Muscle of back (tissue), 13 donors: ENCODE results near the gene ZCWPW2. TPM values are rescaled to one million over a fixed set of nuclear protein-coding genes. Genes with fewer than 3 reads are reported as not detected.

Source experiments
- DNase-seq, 3 donors: peaks; one replicate each; pipeline versions ENCODE4 v3.0.0 to v3.0.0-alpha.2; 2013
- long read RNA-seq, 9 donors: transcript quantifications; one replicate each; lab custom pipeline, GENCODE V29; 2026
- polyA plus RNA-seq, 10 donors: library from polyadenylated mRNA; unstranded; fragments of 120-200 nt; gene quantifications; one replicate each; pipeline ENCODE4 v1.2.1, GENCODE V29; 2013; ENCODE audit not compliant: insufficient read length in 10 of 10

The ZCWPW2 gene, protein sequence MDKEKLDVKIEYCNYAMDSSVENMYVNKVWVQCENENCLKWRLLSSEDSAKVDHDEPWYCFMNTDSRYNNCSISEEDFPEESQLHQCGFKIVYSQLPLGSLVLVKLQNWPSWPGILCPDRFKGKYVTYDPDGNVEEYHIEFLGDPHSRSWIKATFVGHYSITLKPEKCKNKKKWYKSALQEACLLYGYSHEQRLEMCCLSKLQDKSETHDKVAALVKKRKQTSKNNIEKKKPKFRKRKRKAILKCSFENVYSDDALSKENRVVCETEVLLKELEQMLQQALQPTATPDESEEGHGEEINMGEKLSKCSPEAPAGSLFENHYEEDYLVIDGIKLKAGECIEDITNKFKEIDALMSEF
- 1 to 10 TPM; 1.4 to 2.6 (median 2.1) TPM for polyA plus RNA-seq
- long read RNA-seq, donor 1, result 0 reads
- long read RNA-seq, donor 2, result 0 reads
- long read RNA-seq, donor 3, result 0 reads
- long read RNA-seq, donor 4, result 0 reads
- long read RNA-seq, donor 5, result 0 reads
- long read RNA-seq, donor 6, result 0 reads
- long read RNA-seq, donor 7, result 0 reads
- long read RNA-seq, donor 8, result 0 reads
- long read RNA-seq, donor 9, result 0 reads

DNA sequence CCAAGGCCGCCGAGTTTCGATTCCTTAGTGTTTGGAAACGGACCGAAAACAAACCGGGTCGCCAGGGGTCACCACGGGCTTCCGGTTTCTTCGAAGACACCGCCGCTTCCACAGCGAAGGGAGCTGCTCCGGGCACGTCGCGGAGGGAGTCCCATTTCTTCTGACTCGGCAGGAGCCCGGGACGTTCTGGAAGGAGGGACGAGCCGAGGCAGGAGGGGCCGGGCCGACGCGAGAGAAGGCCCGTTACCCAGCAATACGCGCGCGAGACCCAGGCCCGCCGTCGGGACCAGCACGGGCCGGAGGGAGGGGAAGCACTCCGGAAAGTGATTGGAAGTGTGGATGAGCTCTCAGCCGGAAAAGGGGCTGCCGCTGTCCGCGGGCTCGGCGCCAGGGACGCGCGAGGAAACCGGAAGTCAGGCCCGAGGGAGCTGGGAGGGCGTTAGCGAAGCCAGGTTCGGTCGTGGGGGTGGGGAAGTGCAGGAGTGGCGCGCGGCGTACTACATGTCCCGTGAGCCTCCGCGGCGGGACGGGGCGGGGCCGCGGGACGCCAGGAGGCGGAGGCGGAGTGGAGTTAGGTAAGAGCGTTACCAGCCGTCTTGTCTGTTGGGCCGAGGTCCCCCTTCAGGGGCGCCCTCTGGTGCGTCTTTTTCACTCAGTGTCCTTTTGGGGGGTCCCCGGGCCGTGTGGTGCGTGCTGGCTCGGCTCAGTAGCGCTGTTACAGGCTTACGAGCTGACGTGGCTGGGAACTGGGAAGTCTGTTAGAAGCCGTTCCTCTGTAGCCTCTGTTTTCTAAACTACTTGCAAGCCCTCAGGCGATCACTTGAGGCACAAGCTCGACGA, at the start of gene ZCWPW2, which contains the start of gene AZI2:
ZCWPW2 (plus strand) TSS at position 93 of the 840 bp plus-strand sequence. CDS start 64,348 bp downstream, outside the sequence.
AZI2 (minus strand) TSS at position 196 of the 840 bp plus-strand sequence. CDS start 8,207 bp downstream, outside the sequence.
- DNase-seq, result peak; percentile 96 to 99 (median 98)

DNA sequence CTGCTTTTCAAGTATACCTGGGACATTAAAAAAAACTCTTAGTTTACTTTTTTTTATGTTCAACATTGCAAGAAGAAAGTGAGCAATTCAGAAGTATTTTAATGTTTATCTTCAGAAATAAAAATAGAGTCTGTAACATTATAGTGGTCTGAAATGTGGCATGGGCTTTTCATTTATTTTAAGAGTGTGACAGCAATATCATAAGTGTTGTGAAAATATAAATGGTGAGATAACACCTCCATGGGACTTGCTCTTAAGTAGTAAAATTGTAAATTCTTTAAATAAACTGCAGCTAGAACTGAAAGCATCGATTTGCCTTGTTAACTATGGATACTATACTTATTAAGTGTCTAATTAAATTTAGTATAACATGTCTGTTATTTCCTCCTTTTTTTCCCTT, 48.8 kb upstream of the ZCWPW2 start:
- DNase-seq, result no peak

DNA sequence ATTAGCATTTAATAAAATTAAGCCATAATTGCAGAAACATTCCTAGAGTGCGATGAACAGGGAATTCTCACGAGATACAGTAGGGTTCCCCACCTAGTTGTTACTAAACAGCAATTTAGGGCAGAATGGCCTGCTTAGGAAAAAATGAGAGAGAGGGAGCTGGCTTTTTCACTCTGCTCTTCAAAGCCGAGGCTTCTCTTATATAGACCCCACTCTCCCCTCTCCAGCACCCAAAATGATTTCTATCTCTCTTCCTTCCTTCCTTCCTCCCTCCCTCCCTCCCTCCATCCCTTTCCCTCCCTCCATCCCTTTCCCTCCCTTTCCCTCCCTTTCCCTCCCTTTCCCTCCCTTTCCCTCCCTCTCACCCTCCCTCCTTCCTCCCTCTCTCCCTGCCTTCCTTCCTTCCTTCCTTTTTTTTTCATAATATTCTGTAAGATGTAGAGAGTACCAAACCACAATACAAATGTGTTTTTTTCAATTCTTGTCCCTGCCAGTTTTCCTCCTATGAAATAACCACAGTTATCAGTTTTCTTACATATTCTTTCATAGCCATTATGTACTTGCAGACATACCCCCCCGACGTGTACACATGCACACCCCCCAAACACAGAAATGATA, 48.1 kb upstream of the ZCWPW2 start:
- no peak for DNase-seq

DNA sequence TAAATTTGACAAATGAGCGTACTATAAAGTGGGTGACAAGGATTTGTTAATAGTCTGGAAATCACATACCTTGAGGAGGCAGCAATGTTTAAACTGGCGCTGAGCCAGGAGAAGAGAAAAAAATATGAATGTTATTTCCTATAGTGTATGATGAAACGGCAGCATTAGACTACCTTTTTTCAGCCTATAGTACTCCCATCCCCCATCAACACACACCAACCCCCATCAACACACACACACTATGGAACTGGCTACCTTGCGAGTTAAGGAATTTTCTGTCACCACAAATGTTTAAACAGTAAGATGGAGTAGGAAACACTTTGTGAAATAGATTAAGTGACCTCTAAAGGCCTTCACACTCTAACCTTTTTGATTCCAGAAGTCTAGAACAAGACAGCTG, 46.8 kb upstream of the ZCWPW2 start:
- no peak for DNase-seq

DNA sequence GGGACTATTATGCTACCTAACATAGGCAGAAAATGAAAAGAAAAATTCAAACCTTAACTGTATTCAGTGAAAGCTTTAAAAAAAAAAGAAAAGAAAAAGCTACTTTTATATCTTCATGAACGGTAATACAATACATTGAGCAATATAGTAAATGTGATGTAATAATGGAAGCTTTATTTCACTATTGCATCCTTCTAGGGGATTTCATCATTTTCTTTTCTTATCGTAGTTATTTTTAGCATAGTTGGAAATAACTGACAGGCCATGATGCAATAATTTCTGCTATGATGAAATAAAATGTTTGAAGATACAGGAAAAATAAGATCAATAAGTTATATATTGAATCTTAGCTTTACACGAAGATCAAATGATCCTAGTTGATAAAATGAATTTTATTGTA, 40.3 kb upstream of the ZCWPW2 start:
- no peak for DNase-seq

DNA sequence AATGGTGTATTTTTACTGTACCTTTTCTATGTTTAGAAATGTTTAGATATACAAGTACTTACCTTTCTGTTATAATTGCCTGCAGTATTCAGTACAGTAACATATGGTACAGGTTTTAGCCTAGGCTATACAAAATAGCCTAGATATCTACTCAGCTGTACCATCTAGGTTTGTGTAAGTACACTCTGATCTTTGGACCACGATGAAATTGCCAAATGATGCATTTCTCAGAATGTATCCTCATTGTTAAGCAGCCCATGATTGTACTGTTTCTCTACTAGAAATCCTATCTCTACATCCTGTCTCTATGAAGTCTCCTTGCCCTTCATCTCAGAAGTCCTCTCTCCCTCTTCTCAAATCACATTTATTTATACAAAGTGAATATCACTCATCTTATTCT, 32.8 kb upstream of the ZCWPW2 start:
- no peak for DNase-seq

DNA sequence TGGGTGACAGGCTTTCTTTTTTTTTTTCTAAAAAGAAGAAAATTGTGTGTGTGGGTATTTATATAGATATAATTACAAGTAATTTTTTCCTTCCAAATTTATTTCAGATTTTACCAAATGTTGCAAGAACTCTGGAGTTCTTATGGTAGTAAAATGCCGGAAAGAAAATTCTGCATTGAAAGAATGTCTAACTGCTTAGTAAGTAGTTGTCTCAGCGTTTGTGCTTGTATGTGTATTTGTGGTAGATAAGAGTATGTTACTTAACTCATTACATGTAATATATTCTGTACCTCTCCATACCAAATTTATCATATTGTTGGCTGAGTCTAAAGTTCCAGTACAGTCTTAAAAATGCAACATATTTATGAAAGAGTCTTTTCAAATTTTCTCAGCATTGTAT, 32.3 kb upstream of the ZCWPW2 start:
- DNase-seq, result no peak

DNA sequence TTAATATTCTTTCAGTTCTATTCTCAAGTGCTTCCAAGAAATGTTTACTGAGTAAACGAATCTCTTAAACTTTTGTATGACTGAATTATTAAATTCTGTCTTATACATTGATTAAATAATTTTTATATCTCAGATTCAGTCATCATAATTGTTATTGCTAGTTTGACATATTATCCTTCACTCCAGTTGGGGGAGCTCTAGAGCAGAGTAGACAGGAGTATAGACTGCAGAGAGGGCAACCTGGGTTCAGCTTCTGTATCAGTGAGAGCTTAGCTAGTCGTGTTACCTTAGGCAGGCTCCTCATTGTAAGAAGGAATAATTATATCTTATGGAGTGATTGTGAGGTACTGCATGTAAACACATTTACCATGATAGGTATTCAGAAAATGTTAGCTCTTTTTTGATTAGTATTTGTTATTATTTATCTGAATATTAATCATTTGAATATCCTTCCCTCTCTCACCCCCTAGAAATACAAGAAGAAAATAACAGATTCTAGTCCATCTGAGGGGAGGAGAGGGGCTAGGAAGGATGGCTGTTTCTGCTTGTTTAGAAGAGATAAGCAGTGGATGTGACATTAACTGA, 31.0 kb upstream of the ZCWPW2 start:
- peak in 1 of 3 donors; percentile 9 for DNase-seq

DNA sequence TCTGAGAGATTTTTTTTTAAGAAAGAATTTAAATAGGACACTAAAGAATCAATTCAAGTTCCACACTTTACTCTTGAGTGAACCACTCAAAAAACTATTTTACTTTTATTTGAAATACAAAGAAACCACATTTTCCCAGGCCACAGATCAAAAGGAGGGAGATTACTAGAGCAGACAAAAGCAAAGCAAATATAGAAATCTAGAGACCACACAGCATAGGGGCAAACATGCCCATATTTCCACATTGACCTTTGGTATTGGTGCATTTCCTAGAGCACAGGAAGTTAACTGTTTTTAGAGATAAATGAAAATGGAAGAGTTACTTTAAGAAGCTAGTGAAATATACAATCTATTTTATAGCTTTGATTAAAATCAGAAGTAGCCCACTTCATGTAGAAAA, 27.5 kb upstream of the ZCWPW2 start:
- DNase-seq, result no peak

DNA sequence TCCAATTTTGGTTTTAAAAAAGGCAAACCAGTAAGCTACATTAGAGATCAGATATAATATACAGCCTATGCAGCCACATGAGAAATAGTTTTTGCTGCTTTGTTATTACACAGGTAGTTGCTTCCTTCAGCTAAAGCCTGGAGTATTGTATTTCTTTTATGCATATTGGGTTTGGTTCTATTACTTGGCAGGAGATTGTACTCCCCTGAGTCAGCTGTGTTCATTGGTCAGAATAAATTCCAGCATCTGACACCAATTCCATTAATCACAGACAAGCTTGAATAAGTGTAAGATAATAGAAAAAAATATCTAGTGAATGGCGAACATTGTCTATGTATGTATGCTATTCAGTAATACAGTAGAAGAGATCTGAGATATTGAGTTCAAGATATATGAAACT, 26.1 kb upstream of the ZCWPW2 start:
- peak in 1 of 3 donors; percentile 6 for DNase-seq

DNA sequence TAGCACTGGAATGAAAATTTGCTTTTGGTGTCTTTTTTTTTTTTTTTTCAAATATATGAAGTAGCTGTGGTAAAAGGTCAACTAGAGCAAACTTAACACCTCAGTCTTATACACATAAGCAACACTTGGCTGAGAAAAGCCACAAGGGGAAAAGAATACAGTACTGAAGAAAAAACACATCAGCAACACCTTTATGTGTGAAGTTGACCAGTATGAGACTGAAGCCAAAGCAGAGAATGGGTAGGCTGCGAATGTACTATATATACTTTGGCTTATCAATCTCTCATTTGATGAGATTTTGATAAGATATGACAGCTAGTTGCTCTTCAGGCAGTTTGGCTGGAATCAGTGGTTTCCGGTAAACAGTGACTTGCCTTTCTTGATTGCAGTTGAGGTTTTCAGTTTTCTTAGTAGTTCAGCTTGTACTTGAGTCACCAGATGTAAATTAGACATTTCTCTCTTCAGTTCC, 22.0 kb upstream of the ZCWPW2 start:
- no peak for DNase-seq

DNA sequence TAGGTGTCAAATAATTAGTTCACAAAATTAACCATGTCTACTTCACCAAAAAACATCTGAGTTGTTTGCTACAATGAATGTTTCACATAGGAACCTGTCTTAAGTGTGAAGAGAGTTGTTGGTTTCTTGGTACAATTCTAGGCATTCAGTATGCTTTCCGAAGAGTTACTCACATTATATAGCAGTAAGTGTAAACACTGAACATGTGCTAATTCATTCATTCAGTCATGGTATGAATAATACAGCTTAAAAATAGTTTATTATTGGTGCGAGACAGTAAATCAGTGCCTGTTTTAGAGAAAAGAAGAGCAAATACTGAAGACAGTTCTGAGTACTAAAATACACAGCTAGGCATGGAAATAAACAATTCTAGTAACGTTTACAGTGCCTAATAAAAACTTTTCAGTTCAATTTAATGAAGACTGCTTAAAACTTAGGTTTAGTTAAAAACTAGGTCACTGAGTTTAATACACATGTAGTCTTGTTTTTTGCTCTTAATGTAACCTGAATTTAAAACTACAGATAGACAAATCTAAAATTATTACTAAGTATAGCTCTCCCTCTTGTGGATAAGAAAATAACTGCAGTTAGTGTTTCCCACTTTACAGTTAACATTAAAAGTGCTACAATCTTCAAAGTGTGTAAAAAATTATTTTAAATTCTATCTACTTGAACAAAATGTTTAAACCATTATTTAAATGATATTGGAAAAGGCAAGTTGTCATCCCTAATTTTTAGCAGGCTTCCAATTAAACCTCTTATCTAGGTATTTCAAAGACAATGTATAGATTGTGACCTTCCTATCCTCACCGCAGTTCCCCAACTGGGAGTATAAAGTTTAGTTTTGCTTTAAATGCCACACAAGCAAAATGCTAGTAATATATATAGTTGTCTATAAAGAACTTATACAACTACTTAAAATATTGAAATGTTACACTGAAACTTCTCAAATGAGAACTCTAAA, 20.1 kb upstream of the ZCWPW2 start:
- peak; percentile 21 to 53 (median 30) for DNase-seq

DNA sequence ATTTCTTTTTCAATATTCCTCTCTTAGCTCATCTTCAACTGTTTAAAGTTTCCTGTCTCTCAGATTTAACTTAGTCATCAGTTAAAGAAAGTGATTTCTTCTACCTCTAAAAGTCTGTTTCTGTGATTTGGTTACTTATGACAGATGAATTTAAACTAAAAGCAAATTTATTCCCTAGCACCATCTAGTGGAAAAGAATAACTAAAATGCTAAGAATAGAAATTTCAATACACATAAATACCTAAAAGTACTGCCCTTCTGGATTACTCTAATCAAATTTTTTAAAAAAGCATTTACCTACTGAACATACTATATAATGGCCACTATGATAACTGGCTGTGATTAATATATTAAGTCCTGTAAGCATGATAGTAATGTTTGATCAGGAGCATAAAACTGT, 14.0 kb upstream of the ZCWPW2 start:
- no peak for DNase-seq

DNA sequence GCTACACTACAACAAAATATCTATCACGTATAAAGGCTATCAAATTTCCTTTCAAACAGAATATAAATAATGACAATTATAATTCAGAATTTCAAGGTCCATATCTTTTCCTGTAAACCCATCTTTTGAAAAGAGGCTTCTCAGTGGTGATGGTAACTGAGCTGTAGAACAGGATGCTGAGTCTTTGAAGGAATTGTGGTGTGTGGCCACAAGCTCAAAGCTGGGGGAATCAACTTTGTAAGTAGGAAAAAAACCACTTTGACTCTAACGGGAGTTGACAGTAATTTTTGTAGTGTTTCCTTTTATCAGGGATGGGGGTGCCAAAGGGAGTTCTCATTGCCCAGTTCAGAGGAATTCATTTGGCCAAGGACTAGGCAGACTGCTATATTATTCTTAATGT, 13.3 kb upstream of the ZCWPW2 start:
- no peak for DNase-seq

DNA sequence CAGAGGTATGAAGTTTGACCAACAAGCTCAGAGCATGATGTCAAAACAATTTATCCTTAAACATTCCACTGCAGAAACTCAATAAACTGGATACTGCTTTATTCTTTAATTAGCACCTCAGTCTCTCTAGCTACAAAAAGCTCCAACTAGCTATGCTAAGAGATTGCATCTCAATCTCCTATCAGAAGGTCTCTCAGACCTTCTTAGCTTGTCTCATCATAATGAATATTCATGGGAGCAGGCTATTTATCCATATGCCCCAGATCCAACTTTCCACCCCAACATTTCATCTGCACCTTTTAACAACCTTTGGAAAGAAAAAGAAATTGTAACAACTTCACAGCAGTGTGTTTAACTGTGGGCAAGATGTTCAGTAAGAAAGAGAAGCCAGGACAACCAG, 11.3 kb upstream of the ZCWPW2 start:
- no peak for DNase-seq

DNA sequence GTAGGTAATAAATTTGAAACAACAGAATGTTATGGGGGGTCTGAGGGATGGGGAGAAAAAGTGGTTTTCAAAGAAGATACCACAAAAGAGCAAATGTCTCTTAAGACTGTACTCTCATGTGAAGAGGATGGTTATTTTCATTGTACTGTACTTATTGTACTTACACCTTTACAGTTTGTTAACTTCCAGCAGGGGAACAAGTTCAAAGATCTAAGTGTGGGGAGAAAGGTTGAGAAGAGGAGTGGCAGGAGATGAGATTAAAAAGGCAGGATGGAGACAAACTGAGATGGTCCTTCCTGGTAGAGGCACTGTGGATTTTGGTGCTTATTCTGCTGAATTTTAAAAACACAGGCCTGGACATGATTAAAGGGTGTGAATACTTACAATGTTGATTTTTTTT, 5.4 kb upstream of the ZCWPW2 start:
- no peak for DNase-seq

DNA sequence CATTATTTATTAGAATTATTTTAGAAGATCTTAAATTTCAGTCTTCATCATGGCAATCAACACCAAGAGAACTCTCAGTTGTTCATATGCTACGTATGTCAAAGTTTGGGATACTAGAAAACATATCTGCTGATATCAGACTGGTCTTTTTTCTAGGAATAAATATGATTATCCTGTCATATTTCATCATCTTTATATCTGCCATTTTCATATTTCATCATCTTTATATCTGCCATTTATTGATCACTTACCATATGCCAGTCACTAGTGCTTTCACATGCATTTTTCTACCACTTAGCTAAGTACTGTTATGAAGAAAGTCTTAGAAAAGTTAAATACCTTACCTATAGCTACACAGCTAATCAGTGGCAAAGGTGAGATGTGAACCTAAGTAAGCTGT, 2.8 kb upstream of the ZCWPW2 start:
- no peak for DNase-seq

DNA sequence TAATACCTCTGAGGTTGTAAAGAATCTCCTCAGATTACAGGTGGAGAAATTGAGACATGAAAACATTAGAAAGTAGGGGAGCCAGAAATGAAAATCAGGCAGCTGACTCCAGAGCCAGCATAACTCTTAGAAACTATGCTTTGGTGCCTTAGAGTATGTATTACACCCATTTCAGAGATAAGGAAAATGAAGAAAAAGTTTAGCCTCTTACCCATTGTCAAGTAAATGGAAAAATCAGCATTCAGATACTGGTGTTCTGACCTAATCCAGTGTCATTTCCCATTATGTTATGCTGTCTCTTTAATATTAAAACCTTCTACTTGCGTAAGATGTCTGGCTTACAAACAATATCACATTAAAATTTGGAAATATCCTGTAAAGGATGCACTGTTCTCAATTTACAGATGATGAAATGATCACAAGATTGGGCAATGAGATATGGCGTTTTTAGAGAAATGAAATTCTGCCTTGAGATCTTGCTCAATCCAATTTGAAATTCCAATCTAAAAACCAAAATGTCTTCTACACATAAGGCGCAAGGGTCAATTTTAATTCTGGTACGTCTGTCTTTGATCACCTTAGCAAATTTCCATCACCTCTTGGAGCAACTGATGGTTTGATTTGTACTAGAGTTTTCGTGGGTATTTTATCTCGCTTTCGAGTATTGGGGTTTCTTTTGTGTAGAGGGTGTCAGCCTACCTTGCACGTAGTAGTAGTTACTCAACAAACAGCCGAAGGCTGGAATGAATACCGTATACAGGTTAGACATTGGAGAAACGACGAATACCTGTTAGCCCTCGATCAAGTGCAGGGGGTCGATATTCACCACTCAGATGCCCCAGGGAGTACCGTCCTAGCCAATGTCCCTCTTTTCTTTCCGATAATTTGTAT, 902 bp upstream of the ZCWPW2 start:
- DNase-seq, result peak in 2 of 3 donors; percentile 24 to 27

DNA sequence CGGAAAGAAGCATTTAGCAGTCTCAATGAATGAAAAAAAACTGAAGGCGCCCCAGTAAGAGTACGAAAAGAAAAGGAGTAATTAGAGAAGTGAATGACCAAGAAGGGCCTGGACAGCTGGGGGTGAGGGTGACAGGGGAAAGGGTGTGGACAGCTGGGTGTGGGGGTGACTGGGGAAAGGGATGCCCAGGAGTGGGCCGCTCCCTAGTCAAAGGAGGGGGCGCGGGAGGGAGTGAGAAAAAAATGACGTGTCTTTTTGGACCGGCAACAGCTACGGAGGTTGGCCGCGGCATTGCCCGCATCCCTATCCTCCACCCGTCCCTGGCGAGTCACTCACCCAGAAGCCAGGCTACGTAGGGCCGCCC, 274 bp upstream of the ZCWPW2 start:
- no peak for DNase-seq
